Prostate gland (tissue), 2 donors: ENCODE measurements around the gene CD3G. TPM values are rescaled to one million over a fixed set of nuclear protein-coding genes. Genes with fewer than 3 reads are reported as not detected.

Experiments used
- DNase-seq: peaks from one replicate; pipeline ENCODE4 v3.0.0-alpha.2; 2019; ENCODE audit warnings: low spot score
- H3K27ac ChIP-seq, 2 donors: fragments of 200-600 bp; sonication (generic); 2 replicates each; pipeline ENCODE4 v1.5.1; 2017 to 2019
- H3K27me3 ChIP-seq: fragments of 200-600 bp; sonication (generic); replicated peaks from 2 replicates; pipeline ENCODE4 v1.5.1; 2019; ENCODE audit not compliant: insufficient read depth
- H3K36me3 ChIP-seq, 2 donors: fragments of 200-600 bp; sonication (generic); 1 replicate in 1 of 2; 2 replicates in 1 of 2; pipeline versions ENCODE4 v1.5.1 to v1.8.1; 2017 to 2019
- H3K4me1 ChIP-seq: fragments of 200-600 bp; sonication (generic); replicated peaks from 2 replicates; pipeline ENCODE4 v1.5.1; 2019
- H3K4me3 ChIP-seq, 2 donors: fragments of 200-600 bp; sonication (generic); 2 replicates each; pipeline ENCODE4 v1.5.1; 2017 to 2019
- H3K9me3 ChIP-seq: fragments of 200-600 bp; sonication (generic); 2 replicates; pipeline ENCODE4 v1.5.1; 2017
- POLR2A ChIP-seq: fragments of 450-650 bp; IDR thresholded peaks from one replicate; pipeline ENCODE4 v1.6.1; 2016; ENCODE audit warnings: antibody characterized with exemption, mild to moderate bottlenecking
- POLR2AphosphoS5 ChIP-seq: sonication (generic); formaldehyde crosslinking; IDR thresholded peaks from one replicate; pipeline ENCODE4 v1.6.1; 2017; ENCODE audit warnings: antibody characterized with exemption
- WGBS: methylation state at CpG from one replicate; pipeline ENCODE4 v1.1.5; 2018; 5-methylcytosine and 5-hydroxymethylcytosine counted together
- intact Hi-C: fragments of 100-400 bp; cut with DNase I; formaldehyde crosslinking; loops from one replicate; pipeline ENCODE4 v1.14.2; 2022
- total RNA-seq, 2 donors: library from RNA; depleted of rRNA; stranded (reverse); fragments of >200 nt; gene quantifications; one replicate each; pipeline ENCODE4 v1.1.0, GENCODE V29; 2016
- TF ChIP-seq, protein P1 (sequence below), 4 experiments: fragments of 200-600 bp in 2 of 4; fragments of 450-650 bp in 2 of 4; sonication (generic) in 2 of 4; IDR thresholded peaks; 1 replicate in 3 of 4; 2 replicates in 1 of 4; pipeline ENCODE4 v1.5.1; 2016 to 2019; ENCODE audit warnings: antibody characterized with exemption in 4 of 4, mild to moderate bottlenecking in 2 of 4, moderate library complexity in 2 of 4

Gene CD3G
- total RNA-seq, 2 donors from 2014 or later, result 1.2 to 1.7 TPM

DNA sequence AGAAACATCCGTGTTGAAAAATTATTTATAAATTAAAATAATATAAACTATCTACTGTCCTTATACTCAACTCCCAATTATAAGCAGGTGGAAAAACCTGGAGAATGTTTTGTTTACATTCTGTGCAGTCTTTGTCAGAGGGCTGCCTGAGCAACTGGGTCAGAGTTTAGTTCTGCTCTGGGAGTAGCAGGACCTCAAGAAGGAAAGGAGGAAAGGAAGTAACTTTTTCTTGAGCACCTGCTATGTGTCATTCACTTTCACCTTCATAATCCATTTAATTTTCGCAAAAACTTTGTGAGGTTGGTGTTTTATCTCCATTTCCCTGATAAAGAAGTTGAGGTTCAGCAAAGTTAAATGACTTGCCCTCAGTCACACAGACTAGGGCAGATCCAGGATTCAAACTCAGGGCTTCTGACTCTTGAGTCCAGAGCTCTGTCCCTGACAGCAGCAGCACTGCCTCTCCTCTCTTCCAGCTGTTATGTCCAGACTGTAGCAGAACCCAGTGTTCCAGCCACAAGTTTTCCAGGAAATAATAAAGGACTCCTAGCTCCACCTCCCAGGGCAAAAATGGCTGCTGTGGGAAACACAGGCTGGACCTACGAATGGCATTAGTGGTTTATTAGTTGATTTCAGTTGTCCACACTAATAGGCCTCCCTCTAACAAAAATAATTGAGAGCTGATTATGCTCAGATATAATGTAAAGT is 33.2 kb upstream of the CD3G start:
- TF ChIP-seq, protein P1, sequence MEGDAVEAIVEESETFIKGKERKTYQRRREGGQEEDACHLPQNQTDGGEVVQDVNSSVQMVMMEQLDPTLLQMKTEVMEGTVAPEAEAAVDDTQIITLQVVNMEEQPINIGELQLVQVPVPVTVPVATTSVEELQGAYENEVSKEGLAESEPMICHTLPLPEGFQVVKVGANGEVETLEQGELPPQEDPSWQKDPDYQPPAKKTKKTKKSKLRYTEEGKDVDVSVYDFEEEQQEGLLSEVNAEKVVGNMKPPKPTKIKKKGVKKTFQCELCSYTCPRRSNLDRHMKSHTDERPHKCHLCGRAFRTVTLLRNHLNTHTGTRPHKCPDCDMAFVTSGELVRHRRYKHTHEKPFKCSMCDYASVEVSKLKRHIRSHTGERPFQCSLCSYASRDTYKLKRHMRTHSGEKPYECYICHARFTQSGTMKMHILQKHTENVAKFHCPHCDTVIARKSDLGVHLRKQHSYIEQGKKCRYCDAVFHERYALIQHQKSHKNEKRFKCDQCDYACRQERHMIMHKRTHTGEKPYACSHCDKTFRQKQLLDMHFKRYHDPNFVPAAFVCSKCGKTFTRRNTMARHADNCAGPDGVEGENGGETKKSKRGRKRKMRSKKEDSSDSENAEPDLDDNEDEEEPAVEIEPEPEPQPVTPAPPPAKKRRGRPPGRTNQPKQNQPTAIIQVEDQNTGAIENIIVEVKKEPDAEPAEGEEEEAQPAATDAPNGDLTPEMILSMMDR (IDR thresholded peaks at IDR 0.05), result no peak
- no peak for TF ChIP-seq POLR2AphosphoS5
- TF ChIP-seq POLR2A, result no peak

GRCh38 chr11:118311518-118311917 is 32.6 kb upstream of the CD3G start:
- TF ChIP-seq POLR2A (no peak), POLR2AphosphoS5 (no peak)
- TF ChIP-seq, protein P1 (IDR thresholded peaks at IDR 0.05), result no peak
- DNase-seq, result no peak
- 68% methylated on average over 4 of the region's 4 CpGs for WGBS
- intact Hi-C loops, result no loop called here
- Histone ChIP-seq H3K9me3 (no peaks in the 10 kb centered on the region), H3K4me3 (no peak overlapping the region), H3K4me1 (peaks cover 2% of the 10 kb centered on the region), H3K27ac (no peak overlapping the region), H3K36me3 (no peaks in the 10 kb centered on the region), H3K27me3 (no peaks in the 10 kb centered on the region)

More for the DNA sequence above, 33.2 kb upstream of the CD3G start:
- Histone ChIP-seq H3K27ac (no peak overlapping the region), H3K27me3 (no peaks in the 10 kb centered on the region), H3K9me3 (no peaks in the 10 kb centered on the region), H3K4me1 (no peaks in the 10 kb centered on the region), H3K4me3 (no peak overlapping the region), H3K36me3 (no peaks in the 10 kb centered on the region)
- intact Hi-C loops, result no loop called here
- WGBS, result 67% methylated on average over 3 of the region's 3 CpGs
- no peak for DNase-seq

- no peak for TF ChIP-seq POLR2A
- TF ChIP-seq POLR2AphosphoS5, result no peak
- TF ChIP-seq, protein P1 (IDR thresholded peaks at IDR 0.05), result no peak
- DNase-seq, result no peak
- Histone ChIP-seq H3K4me1 (peaks cover 2% of the 10 kb centered on the region), H3K4me3 (no peak overlapping the region), H3K9me3 (no peaks in the 10 kb centered on the region), H3K36me3 (no peaks in the 10 kb centered on the region), H3K27ac (no peak overlapping the region), H3K27me3 (no peaks in the 10 kb centered on the region)
- intact Hi-C loops, result no loop called here
- 93% methylated on average over 2 of the region's 2 CpGs for WGBS
Observed at GRCh38 chr11:118312328-118312727, 31.8 kb upstream of the CD3G start.

- Histone ChIP-seq H3K27ac (no peak overlapping the region), H3K9me3 (no peaks in the 10 kb centered on the region), H3K4me1 (peaks cover 2% of the 10 kb centered on the region), H3K4me3 (no peak overlapping the region), H3K27me3 (no peaks in the 10 kb centered on the region), H3K36me3 (no peaks in the 10 kb centered on the region)
- intact Hi-C loops, result no loop called here
- no peak for DNase-seq
- 64% methylated on average over 4 of the region's 4 CpGs for WGBS
- TF ChIP-seq, protein P1 (IDR thresholded peaks at IDR 0.05), result no peak
- TF ChIP-seq POLR2AphosphoS5 (no peak), POLR2A (no peak)
Observed at GRCh38 chr11:118313242-118313641, 30.9 kb upstream of the CD3G start.

DNA sequence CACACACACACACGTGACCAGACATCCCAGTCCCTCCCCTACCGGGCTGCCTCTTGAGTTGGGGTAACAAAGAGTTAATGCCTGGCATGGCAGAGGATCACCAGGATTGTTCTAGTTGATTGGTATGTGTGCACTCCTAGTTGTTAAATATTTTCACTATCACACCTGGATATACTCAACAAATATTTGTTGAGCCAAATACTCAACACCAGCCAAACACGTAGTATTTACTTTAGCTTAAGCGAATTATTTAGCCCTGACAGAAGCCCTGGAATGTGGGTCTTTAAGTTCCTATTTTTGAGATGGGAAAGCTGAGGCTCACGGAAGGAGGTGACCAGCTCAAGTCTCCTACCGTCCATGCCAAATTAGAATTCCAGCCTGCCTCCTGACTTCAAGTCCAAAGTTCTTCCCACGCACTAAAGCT is 29.1 kb upstream of the CD3G start:
- 39% methylated on average over 7 of the region's 7 CpGs for WGBS

More for the DNA sequence above, 29.1 kb upstream of the CD3G start:
- Histone ChIP-seq H3K36me3 (no peaks in the 10 kb centered on the region), H3K27ac (no peak overlapping the region), H3K4me3 (no peak overlapping the region), H3K4me1 (peaks cover 2% of the 10 kb centered on the region), H3K27me3 (no peaks in the 10 kb centered on the region), H3K9me3 (no peaks in the 10 kb centered on the region)
- intact Hi-C loops, result no loop called here
- TF ChIP-seq, protein P1 (IDR thresholded peaks at IDR 0.05), result no peak
- TF ChIP-seq POLR2A (no peak), POLR2AphosphoS5 (no peak)
- no peak for DNase-seq
